GM19099 (cell line): ENCODE data around the gene ATP8A1.

Source experiments
- POLR2A ChIP-seq: IDR thresholded peaks from 3 replicates; pipeline ENCODE4 v1.6.1; 2011; ENCODE audit warnings: low read depth; ENCODE audit not compliant: insufficient read length; ENCODE audit errors: extremely low read depth

ATP8A1 gene

DNA sequence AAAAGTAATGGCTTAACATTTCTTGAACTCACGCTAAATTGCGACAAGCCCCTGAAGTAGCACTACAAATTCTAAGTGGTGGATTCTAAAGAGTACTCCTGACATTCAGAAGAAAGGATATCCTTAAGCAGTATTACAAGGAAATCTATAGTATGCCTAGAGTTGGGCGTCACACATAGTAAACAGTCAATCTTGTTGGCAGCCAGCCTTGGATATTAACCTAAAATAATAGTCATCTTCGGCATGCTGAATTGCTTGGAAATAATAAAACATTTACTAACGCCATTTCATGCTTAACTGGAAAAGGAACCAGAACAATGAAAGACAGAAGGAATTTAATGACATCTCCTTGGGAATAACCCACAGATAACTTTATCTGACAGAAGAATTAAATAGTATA, 18.6 kb downstream of the ATP8A1 start:
- no peak for TF ChIP-seq POLR2A

DNA sequence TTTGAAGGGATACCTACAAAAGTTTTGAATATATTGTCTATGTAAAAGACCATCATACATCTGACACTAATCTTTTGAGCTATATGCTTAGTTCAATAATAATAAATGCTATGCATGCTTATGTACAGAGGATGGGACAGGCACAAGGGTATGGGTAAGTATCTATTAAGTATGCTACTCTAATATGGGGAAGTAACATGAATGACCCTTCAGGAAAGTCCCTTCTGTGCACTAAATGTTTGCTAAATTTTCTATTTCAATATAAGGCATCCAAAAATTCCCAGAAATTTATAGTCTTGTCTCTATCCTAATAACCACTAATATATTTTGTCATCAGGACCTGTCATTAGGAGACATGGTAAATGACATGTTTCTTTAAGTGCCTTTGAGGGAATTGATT, 19.0 kb downstream of the ATP8A1 start:
- no peak for TF ChIP-seq POLR2A

DNA sequence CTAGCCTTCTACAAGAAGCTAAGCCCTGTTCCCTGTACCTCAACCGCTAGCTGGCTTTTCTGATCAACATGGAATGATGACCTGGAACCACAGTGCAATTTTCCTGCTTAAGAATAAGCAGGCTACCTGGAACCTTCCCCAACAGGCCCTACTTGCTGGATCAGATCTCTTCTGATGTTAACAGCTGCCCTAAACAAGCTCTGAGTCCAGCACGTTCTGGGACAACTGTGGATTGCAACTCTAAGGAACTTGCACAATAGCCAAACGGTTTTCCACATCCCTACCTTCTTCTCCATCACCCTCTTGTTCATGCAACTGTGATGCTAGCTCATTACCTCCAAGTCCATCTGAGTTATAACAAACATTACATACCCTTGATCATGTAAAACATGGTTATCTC, 19.8 kb downstream of the ATP8A1 start:
- TF ChIP-seq POLR2A, result no peak

DNA sequence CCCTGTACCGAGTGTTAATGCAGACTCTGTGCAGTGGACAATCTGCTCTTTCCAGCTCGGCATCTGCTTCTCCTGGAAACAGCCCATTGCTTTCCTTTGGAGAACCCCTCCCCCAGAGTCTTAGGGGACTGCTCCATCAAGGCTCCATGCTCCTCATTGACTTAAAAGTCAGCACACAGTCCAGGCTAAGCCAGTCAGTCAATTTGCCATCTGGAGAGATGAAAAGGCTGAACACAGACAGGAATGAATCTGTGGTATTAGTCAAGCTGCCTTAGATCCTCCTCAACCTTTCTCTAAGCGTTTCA, 20.3 kb downstream of the ATP8A1 start:
- TF ChIP-seq POLR2A, result no peak

DNA sequence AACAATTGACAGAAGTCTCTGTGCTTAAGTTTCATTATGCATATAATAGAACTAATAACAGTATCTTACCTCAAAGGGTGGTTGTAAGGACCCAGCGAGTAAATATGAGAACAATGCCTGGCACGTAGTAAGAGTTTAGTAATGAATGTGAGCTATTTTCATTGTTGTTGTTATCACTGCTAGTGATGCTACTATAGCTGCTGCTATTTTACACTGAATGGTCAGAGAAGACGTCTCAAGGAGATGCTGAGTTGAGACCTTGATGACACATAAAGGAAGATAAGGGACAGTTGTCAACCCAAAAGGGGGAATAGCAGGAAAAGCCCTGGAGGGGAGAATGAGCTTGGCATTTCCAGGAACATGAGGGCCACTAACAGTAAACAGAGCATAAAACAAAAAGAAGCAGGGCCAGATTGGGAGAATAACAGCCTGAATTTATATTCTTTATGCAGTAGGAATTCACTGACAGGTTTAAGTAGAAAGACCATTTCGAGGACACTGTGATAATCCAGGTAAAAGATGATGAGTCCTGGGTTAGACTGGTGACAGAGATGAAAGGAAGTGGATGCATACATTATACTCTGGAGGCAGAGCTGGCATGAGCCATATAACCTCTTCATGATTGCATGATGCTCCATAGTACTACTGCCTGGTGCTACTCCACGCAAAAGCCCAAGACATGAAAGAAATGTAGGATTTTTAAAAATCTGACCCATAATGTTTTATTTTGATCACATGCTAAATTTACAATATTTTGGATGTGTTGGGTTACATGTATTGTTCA, 23.1 kb downstream of the ATP8A1 start:
- no peak for TF ChIP-seq POLR2A

DNA sequence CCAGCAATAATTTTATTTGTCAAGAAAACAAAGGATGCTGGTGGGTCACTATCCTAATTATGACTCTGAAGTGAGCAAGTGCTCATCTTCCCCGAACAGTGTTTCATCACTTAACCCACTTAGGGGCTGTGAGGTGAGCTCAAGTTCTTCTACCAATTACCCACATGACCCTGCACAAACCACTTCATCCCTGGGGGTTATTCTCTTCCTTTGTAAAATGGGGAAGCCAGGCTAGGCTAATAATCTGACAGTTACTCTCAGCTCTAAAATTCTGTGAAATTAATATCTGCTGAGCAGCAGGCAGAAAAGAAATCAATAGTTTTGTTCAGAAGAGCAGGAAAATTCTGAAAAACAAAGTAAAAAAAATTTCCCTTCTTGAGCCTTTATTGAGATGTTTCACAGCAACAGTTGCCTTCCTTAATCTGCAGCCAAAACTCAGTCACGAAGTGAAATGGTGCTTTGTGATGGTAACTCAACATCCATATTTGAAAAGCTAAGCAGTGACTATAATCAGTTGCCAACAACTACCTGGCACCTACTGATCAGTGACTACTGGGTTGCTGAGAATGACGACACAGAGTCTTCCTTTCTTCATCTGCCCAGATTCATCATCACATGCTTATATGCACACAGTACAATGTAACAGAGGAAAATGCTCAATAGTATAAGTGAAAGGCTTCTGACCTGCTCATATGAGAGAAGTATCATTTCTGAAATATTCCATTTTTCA, 24.1 kb downstream of the ATP8A1 start:
- no peak for TF ChIP-seq POLR2A

DNA sequence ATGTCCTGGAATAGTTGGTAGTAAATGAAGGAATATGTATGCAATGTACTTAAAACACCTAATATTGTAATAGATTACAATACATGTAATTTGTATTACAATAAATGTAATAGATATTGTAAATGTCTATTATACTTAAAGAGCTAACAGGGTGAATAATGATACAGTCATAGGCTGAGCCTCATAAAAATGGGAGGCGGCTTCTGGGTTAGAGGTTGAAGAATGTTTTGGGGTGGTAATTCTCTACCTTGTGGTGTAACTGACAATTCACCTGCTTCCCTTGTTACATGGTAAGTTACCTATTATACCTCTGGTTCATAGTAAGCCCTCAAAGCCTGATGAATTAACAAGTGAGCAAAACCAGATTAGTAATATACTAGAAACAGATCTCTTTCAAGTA, 26.0 kb downstream of the ATP8A1 start:
- no peak for TF ChIP-seq POLR2A

DNA sequence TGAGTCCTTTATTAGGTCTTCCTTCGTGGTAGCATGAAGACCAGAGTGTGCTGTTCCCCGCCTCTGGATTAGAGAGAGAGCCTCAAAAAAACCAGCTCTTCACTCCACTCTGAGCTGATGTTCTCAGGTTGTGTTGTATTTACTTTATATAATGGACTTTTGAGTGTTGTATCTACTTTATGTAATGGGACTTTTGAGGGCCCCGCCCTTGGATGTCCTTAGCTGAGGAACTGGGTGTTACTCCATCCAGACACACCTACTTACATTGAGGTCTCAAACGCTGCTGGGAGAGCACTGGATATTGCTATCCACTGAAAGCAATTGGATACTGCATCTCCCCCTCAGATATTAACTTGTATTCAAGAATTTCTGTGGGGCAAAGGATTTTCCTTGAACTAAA, 28.2 kb downstream of the ATP8A1 start:
- TF ChIP-seq POLR2A, result no peak

DNA sequence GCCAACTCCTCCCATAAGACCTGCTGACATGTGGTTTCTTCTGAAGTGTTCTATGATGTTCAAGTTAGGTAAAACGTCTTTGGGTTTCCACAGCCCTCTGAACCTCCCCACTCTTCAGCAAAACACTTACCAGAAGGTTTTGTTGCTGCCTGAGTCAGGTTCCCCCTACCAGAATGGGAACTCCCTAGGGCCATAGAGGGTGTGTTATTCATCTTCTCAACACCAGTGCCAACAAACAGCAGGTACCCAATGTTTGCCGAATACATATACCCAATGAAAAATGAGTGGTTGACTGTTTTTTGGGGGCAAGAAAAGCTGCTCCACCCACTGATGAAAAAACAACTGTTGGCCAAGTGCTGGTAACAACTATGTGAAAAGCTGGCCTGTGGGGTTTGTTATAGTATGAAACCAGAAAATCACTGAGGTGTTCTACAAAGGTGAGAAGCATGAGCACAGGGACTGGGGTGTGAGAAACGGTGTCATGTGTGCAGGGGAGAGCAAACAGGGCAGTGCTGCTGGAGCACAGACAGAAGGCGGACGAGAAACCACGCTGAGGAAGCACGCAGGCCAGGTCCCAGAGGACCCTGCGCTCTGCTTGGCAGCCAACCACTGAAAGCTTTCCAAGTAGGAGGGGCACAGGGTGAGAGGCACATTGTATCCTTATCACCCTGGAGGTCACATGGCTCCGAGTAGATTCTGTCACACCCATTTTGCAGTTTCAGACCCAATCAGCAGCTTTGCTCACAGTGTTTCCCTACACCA, 28.8 kb downstream of the ATP8A1 start:
- TF ChIP-seq POLR2A, result peak; percentile 75

DNA sequence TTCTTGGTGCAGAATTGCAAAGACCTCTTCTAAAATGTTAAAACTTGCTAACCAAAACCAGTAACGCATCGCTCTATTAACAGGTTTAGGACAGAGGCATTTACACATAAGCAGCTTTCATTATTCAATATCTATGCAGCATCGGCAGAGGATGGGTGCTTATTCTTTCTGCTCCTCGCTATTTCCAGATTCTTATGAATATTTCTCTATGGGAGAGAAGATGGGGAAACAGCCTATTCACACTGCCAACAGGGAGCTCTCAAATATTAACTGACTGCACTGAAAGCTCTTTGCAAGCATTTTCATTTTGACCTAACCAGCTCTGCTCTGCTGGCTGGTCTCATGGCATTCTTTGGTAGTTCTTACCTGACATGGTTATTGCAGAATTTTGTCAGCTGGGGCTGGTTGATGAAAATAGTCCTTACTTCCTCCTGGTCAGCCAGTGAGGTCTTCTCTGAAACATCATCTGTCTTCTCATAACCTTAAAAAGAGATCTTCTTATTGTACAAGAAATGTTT, 30.2 kb downstream of the ATP8A1 start:
- no peak for TF ChIP-seq POLR2A

DNA sequence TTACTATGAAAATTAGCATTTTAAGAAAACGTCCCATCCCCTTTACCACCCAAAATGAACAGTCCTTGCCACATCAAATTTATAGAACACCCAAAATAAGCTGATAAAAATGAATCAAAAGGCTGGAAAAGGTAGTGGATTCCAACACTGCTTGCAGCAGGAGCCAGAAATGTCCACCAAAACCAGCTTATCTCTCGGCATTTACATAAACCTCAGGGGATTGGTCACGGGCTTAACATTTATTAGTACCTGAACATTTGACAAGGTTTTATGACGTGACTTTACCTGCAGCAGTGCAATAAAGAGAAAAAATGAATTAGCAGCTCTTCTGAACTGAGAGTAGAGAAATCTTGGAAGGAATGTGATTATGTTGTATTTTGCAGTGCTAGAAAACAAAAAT, 31.6 kb downstream of the ATP8A1 start:
- no peak for TF ChIP-seq POLR2A

DNA sequence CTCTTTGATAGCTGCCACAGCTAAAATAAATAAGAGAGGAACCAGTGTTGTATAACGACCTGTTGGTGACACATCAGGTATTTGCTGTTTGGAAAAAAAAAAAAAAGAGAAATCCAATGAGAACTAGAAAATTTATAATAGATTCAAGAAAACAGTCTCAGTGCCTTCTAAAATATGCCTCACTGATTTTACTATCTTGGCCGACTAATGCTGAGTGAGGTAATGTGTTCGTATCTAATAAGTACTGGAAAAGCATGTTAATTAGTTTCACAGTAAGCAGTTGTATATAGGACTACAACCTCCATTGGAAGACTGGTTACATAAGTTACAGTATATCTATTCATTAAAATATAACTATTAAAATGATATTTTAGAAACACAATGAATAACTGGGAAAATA, 32.4 kb downstream of the ATP8A1 start:
- TF ChIP-seq POLR2A, result no peak

DNA sequence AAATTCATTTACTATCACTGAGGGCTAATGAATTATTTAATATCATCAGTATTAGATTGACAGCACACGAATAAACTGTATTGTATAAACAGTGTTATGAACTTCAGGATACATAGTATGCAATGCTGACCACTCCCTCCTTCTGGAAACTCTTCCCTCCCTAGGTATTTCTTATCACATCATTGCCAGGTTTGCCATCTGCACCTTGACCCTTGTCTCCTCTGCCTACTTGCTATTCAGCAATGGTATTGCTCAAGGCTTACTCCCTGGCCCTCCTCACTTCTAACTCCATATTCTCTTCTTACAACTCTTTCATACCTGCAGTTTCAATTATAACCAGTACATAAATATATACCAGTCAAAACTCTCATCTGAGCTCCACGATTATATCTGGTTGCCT, 38.9 kb downstream of the ATP8A1 start:
- TF ChIP-seq POLR2A, result no peak

DNA sequence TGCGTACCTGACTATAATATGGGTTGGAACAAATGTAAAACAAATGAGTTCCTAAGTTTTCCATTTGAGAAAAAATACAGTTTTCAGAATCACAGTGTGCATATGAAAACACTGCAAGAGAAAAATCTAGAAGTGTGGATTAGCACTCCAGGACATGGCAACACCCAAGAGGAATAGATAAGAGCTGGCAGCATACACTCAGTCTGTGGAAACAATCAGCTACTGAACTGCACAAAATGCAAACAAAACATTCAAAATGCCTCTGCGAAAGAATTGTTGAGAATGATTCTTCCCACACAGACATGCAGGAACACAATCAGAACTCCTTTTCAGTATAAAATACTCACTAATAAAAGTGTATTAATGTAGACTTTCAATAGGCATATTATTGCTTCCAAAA, 39.9 kb downstream of the ATP8A1 start:
- TF ChIP-seq POLR2A, result no peak

DNA sequence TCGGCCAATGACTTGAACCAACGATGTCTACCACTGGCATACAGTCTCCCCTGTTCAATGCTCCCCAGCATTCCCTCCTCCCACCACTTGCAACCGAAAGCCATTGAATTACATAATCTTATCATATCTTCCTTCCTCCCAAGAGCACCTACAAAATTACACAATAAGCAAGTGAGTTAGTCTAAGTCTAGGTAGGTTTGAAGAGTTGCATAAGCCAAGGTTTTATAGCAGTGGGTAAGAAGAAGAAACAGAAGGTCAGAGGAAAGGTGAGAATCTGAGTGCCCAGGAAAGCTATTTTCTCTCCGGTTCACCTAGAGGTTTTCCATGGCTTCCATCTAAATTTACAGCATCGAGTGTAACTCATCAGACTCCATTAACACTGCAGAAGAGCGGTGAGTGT, 40.3 kb downstream of the ATP8A1 start:
- TF ChIP-seq POLR2A, result no peak
